GM21367 (cell line): ENCODE measurements around the gene CYTIP.
A peak's percentile ranks its signal among the peaks of the same experiment; 100 is the strongest.

ENCODE experiments used
- ATAC-seq: cut with Tn5 transposase; IDR thresholded peaks from one replicate; pipeline ENCODE4 v1.9.1; 2021; ENCODE audit not compliant: unreplicated experiment

Gene CYTIP

DNA sequence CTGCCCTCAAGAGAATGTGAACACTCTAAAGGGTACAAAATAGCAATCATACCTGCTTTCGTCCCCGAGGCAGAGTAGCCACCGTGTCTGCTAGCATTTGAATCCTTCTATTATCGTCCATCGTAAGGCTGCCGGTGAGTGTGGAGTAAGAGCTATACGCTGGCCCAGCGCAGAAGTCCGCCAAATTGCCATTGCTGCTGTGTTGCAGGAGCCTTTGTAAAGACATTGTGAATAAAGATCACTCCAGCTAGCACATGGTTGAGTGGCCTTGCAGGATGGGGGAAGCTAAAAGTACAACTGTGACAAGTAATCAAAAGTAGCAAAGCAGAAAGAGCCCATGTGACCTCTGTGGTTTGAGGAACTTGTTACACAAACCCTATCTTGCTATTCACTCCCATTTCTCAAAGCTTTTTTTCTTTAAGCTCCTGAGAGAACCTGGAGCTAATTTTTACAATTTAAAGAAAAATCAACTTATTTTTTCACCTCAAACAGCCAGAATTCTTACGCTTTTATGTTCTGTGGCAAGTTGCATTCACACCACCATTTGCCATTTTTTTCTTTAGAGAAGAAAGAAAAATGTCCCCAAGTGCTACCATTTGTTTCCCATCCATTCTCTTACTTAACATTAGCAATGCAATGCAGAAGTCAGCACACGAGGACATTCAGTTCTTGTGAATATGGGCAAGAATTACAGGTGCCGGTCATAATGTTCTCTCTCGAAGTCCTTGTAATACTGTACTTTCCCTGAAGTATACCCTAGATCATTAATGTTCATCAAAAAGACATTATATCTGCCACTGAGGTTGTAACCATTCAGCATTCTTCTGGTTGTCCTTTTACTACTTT, at the start of gene CYTIP:
TSS of gene CYTIP (minus strand) at position 295 of the 846 bp plus-strand sequence. CDS start at position 226, 69 bp downstream.
- ATAC-seq, result peak; percentile 44

DNA sequence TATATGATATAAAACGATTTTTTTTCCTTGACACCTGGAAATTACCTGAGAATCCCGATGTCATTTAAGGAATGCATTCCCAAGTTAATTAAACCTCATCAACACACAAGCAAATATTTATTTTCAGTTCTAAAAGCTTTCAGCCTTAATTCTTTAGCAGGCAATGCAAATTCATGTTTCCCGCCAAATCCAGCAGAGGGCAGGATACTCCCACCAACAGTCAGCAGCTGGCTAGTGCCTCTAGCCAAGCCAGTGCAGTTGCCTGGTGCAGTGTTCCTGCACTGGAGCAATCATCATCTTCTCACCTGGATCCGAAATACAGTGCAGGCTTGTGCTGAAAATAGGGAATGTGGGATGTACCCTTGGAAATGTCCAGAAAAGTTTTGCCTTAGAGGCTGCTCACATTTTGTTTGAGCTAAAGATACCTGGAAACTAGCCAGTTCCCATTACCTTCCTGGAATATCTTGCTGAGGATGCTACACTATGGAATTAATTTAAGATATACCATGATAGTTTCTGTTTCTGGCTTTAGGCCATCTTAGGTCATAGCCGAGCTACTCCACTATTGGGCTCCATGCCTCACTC, 48.4 kb upstream of the CYTIP start:
- peak; percentile 98 for ATAC-seq

DNA sequence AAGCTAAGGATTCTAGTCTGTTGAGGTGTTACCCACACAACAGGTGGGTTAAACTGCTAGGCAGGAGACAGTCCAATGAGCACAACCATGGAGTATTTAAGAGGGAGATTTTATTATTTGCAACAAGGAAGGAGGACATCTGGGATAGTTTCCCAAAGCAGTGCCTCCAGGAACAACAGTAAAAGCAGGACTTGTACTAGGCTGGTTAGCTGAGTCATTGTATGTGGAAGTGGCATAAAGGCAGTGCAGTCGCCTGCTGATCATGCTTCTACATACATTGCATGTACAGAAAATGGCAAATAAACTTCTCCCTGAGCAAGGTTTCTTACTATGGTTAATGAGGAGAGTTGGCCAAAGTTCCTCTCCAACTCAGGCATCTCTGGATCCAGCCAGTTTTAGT, 46.1 kb upstream of the CYTIP start:
- no peak for ATAC-seq

DNA sequence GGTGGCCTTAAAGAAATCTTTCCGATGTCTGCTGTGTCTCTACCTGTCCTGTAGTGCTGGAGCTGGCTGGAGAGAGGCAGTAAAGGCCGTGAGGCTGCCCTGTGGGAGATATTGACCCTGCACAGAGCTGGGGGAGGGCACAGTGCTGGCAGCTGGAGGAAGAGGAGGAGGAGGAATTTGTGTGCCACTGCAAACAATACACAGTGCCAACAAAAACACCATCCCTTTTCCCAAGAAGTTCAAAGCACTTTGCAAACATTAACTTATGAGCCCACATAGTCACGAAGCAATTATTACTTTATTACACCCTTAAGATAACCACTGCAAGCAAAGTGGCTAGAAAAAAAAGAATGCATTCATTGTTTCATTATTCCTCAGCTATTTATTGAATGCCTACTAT, 45.0 kb upstream of the CYTIP start:
- ATAC-seq, result no peak

DNA sequence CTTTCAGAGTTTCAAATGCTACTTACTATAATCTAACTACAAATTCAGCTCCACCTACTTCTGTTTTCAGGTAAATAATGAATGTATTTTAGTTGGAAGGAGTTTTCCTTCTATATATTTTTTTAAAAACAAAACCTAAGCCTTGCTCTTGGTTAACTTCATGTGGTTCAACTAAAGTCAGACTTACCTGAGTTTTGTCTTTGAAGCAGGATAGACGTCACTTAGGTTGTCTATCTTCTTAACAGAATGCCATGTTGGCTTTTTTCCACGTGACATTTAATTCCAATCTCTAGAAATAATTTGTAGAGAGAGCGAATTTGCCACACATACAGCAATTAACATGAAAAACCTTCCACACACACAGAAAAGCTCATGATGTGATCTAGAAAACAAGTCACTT, 43.9 kb upstream of the CYTIP start:
- ATAC-seq, result no peak

DNA sequence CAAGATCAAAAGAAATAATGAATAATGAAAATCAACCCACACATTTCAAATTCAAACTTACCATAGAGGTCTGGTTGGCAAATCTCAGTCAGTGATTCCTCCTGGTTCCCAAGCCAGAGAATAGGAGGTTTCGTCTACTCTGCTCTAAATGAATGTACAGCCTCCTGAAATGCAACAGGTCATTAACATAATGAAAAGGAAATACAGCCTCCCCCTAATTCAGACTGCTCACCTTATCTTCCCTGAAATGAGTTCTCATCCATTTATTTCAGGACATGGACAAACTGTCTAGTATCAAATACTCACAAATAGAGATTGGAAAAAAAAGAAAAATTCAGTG, 43.4 kb upstream of the CYTIP start:
- ATAC-seq, result no peak

DNA sequence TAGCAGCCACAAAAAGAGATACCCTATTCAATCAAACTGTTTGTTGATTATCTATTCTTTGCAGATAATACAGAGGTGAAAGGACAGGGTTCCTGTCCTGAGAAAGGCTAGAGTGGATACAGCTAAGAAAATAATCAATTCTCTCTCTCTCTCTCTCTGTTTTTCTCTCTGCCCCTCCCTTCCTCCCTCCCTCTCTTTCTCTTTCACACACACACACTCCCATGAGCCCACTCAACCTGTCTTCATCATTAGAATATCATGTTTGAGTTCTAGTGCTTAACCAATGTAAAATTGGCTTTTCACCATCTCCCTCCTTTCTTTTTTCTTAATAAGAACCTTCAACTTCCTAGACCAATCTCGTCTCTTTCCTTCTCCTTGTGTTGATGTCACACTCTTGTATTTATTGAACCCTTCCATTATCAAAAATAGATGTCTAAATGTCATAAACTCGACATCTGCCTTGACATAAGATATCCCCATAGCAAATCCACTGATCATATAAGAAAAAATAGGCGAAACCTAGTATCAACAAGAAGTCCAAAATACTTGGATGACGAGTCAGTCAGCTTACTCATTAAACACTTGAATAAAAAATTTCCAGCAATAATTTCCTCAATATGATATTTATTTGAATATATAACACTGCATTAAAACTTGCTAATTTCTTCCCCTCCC, 42.8 kb upstream of the CYTIP start:
- no peak for ATAC-seq

DNA sequence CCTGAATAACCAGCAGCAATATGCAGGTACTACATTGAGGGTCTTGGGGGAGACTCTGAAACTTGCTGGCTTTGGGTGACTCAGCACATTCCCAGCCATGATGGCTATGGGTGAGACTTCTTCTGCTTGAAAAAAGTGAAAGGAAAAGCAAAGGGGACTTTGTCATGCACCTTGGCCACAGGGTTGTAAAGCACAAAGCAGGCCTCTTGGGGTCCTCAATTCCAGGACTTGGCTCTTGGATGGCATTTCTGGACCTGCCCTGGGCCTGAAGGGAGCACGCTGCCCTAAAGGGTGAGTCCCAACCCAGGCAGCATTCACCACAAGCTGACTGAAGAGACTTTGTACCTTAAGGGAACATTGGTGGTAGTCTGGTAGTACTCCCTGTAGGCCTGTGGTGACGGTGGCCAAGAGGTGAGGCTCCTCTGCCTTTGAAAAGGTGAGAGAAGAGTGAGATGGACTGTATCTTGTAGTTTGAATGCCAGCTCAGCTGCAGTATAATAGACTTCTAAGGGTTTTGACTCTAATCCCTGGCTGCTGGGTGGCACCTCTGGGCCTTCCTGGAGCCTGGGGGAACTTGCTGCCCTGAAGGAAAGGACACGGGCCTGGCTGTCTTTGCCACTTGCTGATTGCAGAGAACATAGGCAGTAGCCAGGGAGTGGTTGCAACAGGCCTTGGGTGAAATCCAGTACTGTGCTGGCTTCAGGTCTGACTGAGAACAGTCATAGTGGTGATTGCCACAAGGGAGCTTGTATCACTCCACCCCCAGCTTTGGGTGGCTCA, 36.5 kb upstream of the CYTIP start:
- peak; percentile 83 for ATAC-seq

DNA sequence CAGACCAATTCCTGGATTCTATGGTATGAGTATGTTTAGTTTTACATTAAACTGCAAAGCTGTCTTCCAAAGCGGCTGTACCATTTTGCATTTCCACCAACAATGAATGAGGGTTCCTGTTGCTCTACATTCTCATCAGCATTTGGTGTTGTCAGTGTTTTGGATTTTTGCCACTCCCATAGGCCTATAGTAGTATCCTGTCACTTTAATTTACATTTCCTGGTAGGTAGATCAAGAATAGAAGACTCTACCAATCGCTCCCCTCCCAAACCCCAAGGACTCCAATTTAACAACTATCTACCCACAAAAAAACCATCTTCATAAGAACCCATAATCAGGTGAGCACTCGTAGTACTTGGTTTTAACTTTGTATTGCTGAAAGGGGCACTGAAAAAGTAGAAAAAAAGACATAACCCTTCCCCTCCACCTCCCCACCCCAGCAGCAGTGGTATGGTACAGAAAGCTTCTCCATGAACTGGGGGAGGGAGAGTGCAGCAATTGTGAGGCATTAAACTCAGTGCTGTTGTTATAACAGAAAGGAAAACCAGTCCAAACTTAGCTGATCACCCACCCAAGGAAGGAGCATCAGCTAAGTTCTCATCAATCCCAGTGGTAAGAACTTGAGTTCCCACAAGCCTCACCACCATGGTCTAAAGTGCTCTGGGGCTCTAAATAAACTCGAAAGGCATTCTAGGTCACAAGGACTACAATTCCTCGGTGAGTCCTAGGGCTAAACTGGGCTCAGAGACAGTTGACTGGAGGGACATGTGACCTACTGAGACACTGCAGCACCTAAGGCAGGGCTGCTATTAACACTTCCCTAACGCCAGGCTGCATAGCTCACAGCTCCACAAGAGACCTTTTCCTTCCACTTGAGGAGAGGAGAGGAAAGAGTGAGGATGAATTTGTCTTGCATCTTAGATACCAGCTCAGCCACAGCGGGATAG, 35.5 kb upstream of the CYTIP start:
- ATAC-seq, result no peak

DNA sequence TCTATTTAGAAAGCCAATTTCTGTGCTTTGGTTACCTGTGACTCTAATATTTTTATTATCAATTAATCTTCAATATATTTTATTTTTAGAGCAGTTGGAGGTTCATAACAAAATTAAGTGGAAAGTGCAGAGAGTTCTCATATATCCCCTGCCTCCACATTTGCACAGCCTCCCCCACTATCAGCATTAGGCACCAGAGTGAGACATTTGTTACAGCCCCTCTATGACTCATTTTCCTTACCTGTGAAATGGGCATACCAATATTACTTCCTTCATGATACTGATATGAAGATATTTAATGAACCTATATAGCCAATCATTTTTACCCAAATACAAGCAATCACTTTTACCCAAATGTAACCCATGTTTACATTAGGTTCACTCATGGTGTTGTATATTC, 34.0 kb upstream of the CYTIP start:
- ATAC-seq, result no peak

DNA sequence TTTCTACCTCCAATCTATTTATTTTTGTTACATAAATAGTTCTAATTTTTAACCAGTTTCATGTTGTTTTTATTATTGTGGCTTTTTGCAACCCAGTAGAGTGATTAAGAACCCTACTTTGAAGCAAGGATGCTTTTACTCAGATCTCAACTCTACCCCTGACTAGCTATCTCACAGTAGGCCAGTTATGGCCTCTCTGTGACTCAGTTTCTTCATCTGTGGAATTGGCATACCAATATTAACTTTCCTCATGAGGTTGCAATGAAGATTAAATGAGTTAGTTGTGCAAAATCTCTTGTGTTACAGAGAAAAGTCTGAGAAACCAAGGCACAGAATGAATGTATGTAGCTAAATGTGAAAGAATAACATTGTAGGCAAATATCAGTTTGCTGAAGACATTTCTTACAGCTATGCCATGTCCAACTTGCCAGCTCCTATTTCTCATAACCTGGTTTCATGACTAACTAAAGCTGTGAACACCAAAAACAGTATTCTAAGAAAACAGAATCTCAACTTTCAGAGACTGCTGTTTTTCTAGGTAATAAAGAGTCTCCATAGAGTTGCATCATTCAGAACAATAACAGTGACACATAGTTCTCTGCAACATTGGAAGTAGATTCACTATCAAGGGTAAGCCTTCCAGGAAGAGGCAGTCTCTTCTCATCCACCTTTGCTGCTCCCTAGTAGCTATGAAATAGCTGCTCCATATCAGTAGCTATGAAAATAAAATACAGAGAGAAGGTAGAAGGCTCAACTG, 33.2 kb upstream of the CYTIP start:
- no peak for ATAC-seq

DNA sequence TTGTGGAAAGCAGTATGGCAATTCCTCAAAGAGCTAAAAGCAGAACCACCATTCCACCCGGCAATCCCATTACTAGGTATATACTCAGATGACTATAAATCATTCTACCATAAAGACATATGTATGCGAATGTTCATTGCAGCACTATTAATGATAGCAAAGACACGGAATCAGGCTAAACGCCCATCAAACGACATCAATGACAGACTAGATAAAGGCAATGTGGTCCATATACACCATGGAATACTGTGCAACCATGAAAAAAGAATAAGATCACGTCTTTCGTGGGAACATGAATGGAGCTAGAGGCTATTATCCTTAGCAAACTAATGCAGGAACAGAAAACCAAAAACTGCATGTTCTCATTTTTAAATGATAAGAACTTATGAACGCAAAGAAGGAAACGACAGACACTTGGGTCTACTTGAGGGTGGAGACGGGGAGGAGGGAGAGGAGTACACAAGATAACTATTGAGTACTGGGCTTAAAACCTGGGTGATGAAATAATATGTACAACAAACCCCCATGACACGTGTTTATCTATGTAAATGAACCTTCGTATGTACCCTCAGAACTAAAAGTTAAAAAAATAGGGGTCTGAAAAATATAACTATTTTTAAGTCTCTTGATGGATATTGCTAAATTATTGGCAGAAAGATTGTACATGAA, 32.0 kb upstream of the CYTIP start:
- ATAC-seq, result no peak

DNA sequence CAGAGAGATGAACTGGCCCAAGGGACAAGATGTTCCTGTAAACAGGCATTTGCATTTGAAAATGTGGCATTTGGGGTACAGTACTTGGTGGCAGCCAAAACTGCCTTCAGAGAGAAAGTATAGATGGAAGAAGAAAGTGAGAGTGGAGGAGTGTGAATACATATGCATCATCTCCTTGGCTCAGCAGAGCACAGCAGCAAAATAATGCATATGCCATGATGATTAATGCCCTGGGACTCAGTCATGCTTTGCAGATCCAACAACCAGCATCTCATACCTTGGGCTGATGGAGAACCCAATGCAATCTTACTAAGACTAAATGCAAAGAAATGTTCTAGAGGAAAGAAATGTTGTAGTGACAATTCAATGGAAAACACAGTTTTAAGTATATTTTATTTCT, 29.7 kb upstream of the CYTIP start:
- no peak for ATAC-seq

DNA sequence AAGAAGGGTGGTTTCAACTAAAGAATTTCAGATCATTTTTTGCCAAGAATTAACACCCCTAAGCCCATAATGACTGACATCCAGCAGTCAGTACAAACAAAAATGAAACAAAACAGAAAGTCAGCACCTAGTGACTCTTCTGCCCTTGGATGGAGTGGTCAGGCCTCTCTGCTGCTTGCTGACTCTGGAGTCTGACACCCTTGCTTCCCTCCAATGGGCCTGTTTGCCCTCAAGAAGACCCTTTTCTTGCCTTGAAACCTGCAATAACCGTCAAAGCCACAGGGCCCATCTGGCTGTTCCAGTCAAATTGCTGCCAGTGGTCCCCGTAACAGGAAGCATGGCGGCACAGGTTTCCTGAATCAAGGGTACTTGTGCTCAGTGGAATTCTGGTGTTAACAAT, 27.2 kb upstream of the CYTIP start:
- no peak for ATAC-seq

DNA sequence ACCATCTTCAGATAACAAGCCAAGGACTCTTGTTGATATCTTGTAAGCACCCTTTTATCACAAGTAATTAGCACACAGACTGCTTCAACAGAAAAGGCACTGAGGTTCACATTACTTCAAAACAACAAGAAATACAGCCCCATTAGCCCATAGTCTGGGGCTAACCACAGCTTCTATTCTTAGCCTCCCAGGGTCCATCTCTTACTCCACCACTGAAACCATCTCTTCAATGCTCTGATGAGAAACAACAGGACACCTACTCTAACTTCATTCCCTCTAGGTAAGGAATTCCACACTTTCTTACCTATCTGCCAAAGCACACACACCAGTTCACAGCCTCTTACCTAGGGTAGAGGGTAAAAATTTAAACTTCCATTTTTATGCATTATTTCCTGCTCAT, 26.4 kb upstream of the CYTIP start:
- peak; percentile 44 for ATAC-seq

DNA sequence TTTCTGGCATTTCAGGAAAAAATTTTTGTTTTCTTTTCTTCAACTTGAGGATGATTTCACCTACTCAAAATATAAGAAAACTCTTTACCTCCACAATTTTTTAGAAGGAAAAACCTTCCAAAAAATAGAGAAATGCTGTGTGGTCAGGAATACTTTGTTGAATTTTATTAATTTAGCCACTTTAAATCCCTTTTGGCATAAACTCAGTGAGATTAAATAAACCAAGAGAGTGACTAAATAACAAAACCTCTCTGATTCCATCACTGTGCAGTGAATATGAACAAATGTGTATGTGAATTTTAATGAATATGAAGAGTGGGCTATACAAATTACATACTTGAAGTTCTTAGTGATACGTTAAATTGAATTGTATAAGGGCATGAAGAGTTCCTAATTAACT, 25.8 kb upstream of the CYTIP start:
- ATAC-seq, result no peak

DNA sequence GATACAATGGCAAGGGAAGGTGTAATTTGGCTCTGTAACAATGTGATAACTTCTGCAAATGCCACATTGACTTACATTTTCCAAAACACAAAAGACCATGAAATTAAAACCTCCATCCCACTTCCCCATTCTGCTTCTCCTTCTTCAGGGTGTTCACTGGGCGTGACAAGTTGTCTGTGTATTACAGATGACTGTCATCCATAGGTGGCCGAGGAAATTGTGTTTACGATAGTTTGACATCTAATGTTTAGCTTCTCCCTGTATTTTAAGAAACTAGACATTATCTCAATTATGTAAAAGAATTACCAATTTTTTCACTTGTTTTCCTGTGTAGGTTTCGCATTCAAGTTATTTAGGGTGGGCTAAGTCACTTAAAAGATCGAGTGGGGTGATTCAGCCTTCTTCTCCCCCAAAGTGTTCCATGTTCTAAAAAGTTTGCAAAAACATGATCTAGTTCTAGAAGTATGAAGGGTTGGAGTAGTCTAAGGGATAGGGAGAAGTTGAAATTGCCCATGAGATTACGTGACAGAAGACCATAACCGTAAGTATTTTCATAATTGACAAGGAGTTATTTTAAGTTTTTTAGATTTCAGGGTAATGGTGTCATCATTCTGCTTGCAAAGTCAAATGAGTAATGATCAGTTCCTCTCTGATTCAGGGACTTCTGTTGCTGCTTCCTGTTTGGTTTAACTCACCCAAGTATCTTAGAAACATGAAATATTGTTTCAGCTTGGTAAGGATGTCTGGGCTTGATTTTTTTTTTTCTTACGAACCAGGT, 25.2 kb upstream of the CYTIP start:
- ATAC-seq, result peak; percentile 80

DNA sequence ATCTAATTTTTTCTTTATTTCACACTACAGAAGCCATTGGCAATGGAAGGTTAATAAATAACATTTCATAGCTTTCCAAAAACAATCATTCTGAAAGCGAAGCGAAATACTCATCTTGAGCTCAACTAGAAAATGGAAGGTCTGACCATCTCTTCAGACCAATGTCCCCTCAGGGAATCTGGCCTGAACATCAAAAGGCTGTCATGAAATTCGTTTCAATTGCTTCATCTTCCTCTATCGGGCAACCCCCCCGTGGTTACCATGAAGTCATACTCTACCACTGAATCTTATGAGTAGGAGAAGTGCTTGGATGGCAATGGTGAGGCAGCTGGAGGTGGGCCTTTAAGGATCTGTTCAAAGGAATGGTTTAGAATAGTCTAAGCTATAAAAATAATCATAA, 22.9 kb upstream of the CYTIP start:
- no peak for ATAC-seq
